GM21786 (cell line): ENCODE measurements around the gene HOXD13.

Experiments used
- ATAC-seq: cut with Tn5 transposase; IDR thresholded peaks from one replicate; pipeline ENCODE4 v1.9.1; 2021; ENCODE audit not compliant: unreplicated experiment

The HOXD13 gene

GRCh38 chr2:176092270-176093144, at the start of gene HOXD13:
Gene HOXD13, plus strand, starts transcription at chr2:176092721. Its CDS starts 170 bp downstream, at chr2:176092891.
- ATAC-seq: no peak

- no peak for ATAC-seq
Measured at GRCh38 chr2:176056406-176056805, 36.1 kb upstream of the HOXD13 start.

- ATAC-seq: no peak
Measured at GRCh38 chr2:176063958-176064357, 28.6 kb upstream of the HOXD13 start.

- no peak for ATAC-seq
Measured at GRCh38 chr2:176066645-176067588, 25.6 kb upstream of the HOXD13 start.

- ATAC-seq: no peak
Measured at GRCh38 chr2:176067589-176068418, 24.7 kb upstream of the HOXD13 start.

- ATAC-seq: no peak
Measured at GRCh38 chr2:176068419-176068832, 24.1 kb upstream of the HOXD13 start.

GRCh38 chr2:176071330-176072291, 20.9 kb upstream of the HOXD13 start:
- no peak for ATAC-seq

GRCh38 chr2:176072292-176072669, 20.2 kb upstream of the HOXD13 start:
- no peak for ATAC-seq

GRCh38 chr2:176072951-176073904, 19.3 kb upstream of the HOXD13 start:
- ATAC-seq: no peak

GRCh38 chr2:176074919-176075425, 17.5 kb upstream of the HOXD13 start:
- ATAC-seq: no peak

- no peak for ATAC-seq
Measured at GRCh38 chr2:176075481-176075880, 17.0 kb upstream of the HOXD13 start.

- ATAC-seq: no peak
Measured at GRCh38 chr2:176076063-176076462, 16.5 kb upstream of the HOXD13 start.

GRCh38 chr2:176076796-176077195, 15.7 kb upstream of the HOXD13 start:
- ATAC-seq: no peak

GRCh38 chr2:176078541-176079284, 13.8 kb upstream of the HOXD13 start:
- no peak for ATAC-seq

- no peak for ATAC-seq
Measured at GRCh38 chr2:176079285-176079830, 13.2 kb upstream of the HOXD13 start.

- no peak for ATAC-seq
Measured at GRCh38 chr2:176079831-176080539, 12.5 kb upstream of the HOXD13 start.
